ENCODE measurements around the gene ELAC2.

ELAC2 gene

DNA sequence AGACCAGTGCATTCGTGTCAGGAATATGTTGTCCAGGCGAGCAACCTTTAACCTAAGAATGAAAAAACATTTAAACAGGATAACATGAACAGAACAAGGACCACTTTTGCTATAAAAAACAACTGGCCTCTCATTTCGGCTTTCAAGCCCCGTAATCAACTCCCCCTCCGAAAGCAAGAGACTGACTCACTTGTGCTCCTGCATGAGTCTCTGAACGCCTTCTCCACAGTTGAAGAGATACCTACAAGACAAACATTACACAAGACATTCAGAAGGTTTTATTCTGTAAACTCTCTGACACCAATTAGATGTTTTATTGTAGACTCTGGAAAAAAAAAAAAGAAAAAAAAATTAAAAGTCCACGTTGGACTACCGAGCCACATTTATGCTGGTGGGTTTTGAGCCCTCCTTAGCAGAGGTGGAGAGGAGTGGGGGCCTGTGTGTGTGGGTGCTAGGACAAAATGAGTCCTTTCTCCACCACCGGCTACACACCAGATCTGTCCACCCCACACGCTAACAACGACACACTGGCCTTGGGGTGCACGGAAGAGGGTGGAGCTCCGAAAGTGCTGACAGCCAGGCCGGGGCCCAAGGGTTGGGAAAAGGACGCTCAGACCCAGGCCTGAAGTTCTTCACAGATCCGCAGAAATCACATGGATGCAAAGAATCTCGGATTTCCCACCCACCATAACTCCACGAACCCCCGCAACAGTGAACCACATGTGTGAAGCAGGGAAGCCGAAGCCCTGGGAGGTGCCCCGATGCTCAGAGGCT, 759 bp downstream of the ELAC2 start:
- Histone ChIP-seq H3K4me1 (ENCODE audit: control insufficient read depth, low read depth, low read length) (no peaks in the 10 kb centered on the region), H3K4me2 (ENCODE audit: low read length) (peak overlapping the region; percentile 98), H3K23ac (ENCODE audit: low read length) (no peak overlapping the region), H3K18ac (ENCODE audit: low read length) (peak overlapping the region; percentile 46), H3K27me3 (ENCODE audit: insufficient read depth, low read length, poor library complexity) (no peaks in the 10 kb centered on the region), H2BK120ac (ENCODE audit: low read depth, low read length) (no peak overlapping the region), H3K4me3 (ENCODE audit: low read length) (peak overlapping the region; percentile 95), H3K9ac (ENCODE audit: low read length) (peak overlapping the region; percentile 95), H2BK15ac (replicated peaks; ENCODE audit: low read depth) (no peak overlapping the region), H2AK5ac (ENCODE audit: low read length) (no peak overlapping the region), H3K79me1 (ENCODE audit: low read length) (peaks cover 12% of the 10 kb centered on the region), H4K5ac (ENCODE audit: low read length) (no peak overlapping the region), H2BK5ac (ENCODE audit: low read length) (no peak overlapping the region), H3K27ac (ENCODE audit: low read depth, low read length) (peak overlapping the region; percentile 95), H4K8ac (ENCODE audit: low read depth, low read length) (no peak overlapping the region), H3K56ac (ENCODE audit: low read length) (peak overlapping the region; percentile 98), H3K4ac (ENCODE audit: low read depth, low read length) (peak overlapping the region; percentile 38), H3K36me3 (ENCODE audit: control insufficient read depth, insufficient read depth, low read length) (peaks cover 13% of the 10 kb centered on the region), H3K79me2 (ENCODE audit: control insufficient read depth, insufficient read depth, low read length) (peaks cover 12% of the 10 kb centered on the region)
- DNase-seq = no peak
- WGBS (ENCODE audit: extremely low coverage, insufficient coverage, low lambda C conversion rate) = no CpG with 5 or more reads among the region's 21 CpGs

DNA sequence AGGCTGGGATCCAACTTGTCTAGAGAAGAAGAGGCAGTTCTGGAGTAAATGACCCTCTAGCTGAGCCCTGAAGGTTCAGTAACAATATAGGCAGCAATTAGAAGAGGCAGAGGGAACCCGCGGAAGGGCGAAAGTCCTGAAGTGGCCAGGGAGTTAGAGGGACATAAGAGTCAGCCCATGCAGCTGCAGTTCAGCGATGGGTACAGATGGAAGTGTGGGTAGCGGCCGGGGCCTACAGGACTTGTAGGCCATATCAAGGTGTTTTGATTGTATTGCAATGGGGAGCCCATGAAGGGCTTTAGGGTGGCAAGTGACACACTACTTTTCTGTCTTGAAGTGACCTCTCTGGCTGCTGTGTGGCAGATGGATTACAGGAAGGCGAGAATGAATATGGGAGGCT, 3.0 kb downstream of the ELAC2 start:
- DNase-seq = no peak
- no peak overlapping the region for H2BK5ac ChIP-seq (ENCODE audit: low read length)
- H3K4ac ChIP-seq (ENCODE audit: low read depth, low read length) = no peak overlapping the region
- H3K4me2 ChIP-seq (ENCODE audit: low read length) = no peak overlapping the region
- H2BK15ac ChIP-seq (replicated peaks; ENCODE audit: low read depth) = no peak overlapping the region
- H3K27ac ChIP-seq (ENCODE audit: low read depth, low read length) = no peak overlapping the region
- no peak overlapping the region for H3K4me3 ChIP-seq (ENCODE audit: low read length)
- no peak overlapping the region for H3K9ac ChIP-seq (ENCODE audit: low read length)
- H3K4me1 ChIP-seq (ENCODE audit: control insufficient read depth, low read depth, low read length) = no peaks in the 10 kb centered on the region
- no peaks in the 10 kb centered on the region for H3K27me3 ChIP-seq (ENCODE audit: insufficient read depth, low read length, poor library complexity)
- H4K8ac ChIP-seq (ENCODE audit: low read depth, low read length) = no peak overlapping the region
- no peak overlapping the region for H3K23ac ChIP-seq (ENCODE audit: low read length)
- H3K56ac ChIP-seq (ENCODE audit: low read length) = no peak overlapping the region
- H2AK5ac ChIP-seq (ENCODE audit: low read length) = no peak overlapping the region
- H3K18ac ChIP-seq (ENCODE audit: low read length) = no peak overlapping the region
- H4K5ac ChIP-seq (ENCODE audit: low read length) = no peak overlapping the region
- H3K79me1 ChIP-seq (ENCODE audit: low read length) = peaks cover 12% of the 10 kb centered on the region
- peaks cover 12% of the 10 kb centered on the region for H3K79me2 ChIP-seq (ENCODE audit: control insufficient read depth, insufficient read depth, low read length)
- WGBS (ENCODE audit: extremely low coverage, insufficient coverage, low lambda C conversion rate) = no CpG with 5 or more reads among the region's 7 CpGs
- peaks cover 22% of the 10 kb centered on the region for H3K36me3 ChIP-seq (ENCODE audit: control insufficient read depth, insufficient read depth, low read length)
- H2BK120ac ChIP-seq (ENCODE audit: low read depth, low read length) = no peak overlapping the region

DNA sequence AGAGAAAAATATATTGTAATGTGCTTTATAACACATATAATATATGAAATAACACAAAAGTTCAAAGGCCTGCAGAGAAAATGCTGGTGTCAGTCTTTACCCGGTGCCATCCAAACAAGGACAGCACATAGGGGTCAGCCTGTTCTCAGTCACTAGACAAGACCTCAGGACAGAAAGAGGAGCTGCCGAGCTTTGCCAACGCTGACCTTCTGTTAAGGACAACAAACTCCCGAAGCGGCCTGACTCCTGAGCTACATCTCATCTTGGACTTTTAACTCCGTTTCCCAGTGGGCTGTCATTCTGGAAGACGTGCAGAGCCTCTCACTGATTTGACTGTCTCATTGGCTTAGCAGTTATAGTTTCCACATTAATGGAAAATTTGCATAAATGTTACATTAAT, 6.9 kb downstream of the ELAC2 start:
- H3K36me3 ChIP-seq (ENCODE audit: control insufficient read depth, insufficient read depth, low read length) = peaks cover 23% of the 10 kb centered on the region
- H3K56ac ChIP-seq (ENCODE audit: low read length) = no peak overlapping the region
- H4K8ac ChIP-seq (ENCODE audit: low read depth, low read length) = no peak overlapping the region
- no peak overlapping the region for H2BK120ac ChIP-seq (ENCODE audit: low read depth, low read length)
- H3K79me1 ChIP-seq (ENCODE audit: low read length) = peaks cover 5% of the 10 kb centered on the region
- no peak overlapping the region for H3K18ac ChIP-seq (ENCODE audit: low read length)
- H3K4me2 ChIP-seq (ENCODE audit: low read length) = no peak overlapping the region
- no peak for DNase-seq
- no peak overlapping the region for H3K27ac ChIP-seq (ENCODE audit: low read depth, low read length)
- H3K4me1 ChIP-seq (ENCODE audit: control insufficient read depth, low read depth, low read length) = no peaks in the 10 kb centered on the region
- H4K5ac ChIP-seq (ENCODE audit: low read length) = no peak overlapping the region
- WGBS (ENCODE audit: extremely low coverage, insufficient coverage, low lambda C conversion rate) = no CpG with 5 or more reads among the region's 7 CpGs
- H3K79me2 ChIP-seq (ENCODE audit: control insufficient read depth, insufficient read depth, low read length) = peaks cover under 1% of the 10 kb centered on the region
- no peak overlapping the region for H3K23ac ChIP-seq (ENCODE audit: low read length)
- no peak overlapping the region for H3K9ac ChIP-seq (ENCODE audit: low read length)
- H2BK5ac ChIP-seq (ENCODE audit: low read length) = no peak overlapping the region
- H2BK15ac ChIP-seq (replicated peaks; ENCODE audit: low read depth) = no peak overlapping the region
- H3K4me3 ChIP-seq (ENCODE audit: low read length) = no peak overlapping the region
- no peaks in the 10 kb centered on the region for H3K27me3 ChIP-seq (ENCODE audit: insufficient read depth, low read length, poor library complexity)
- H2AK5ac ChIP-seq (ENCODE audit: low read length) = no peak overlapping the region
- no peak overlapping the region for H3K4ac ChIP-seq (ENCODE audit: low read depth, low read length)

DNA sequence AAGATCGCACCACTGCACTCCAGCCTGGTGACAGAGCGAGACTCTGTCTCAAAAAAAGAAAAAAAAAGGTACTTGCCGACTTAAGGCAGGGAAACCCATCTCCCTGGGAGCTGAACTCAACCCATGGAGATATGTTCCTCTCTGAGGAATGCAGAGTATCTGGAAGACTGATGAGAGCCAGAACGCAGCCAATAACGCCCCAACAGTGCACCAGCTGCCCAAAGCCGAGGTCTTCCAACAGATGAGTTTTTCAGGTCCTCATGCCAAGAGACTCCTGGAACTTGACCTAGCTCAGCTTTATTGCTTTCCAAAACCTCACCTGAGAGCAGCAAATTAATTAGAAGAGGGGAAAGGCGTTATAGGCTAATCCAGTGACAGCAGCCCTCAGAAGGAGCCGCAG, 9.4 kb downstream of the ELAC2 start:
- no peak for DNase-seq
- Histone ChIP-seq H2BK120ac (ENCODE audit: low read depth, low read length) (no peak overlapping the region), H3K36me3 (ENCODE audit: control insufficient read depth, insufficient read depth, low read length) (peaks cover 25% of the 10 kb centered on the region), H3K27ac (ENCODE audit: low read depth, low read length) (no peak overlapping the region), H2AK5ac (ENCODE audit: low read length) (no peak overlapping the region), H3K4ac (ENCODE audit: low read depth, low read length) (no peak overlapping the region), H4K8ac (ENCODE audit: low read depth, low read length) (no peak overlapping the region), H4K5ac (ENCODE audit: low read length) (no peak overlapping the region), H3K18ac (ENCODE audit: low read length) (no peak overlapping the region), H3K9ac (ENCODE audit: low read length) (no peak overlapping the region), H3K79me1 (ENCODE audit: low read length) (no peaks in the 10 kb centered on the region), H3K56ac (ENCODE audit: low read length) (no peak overlapping the region), H3K23ac (ENCODE audit: low read length) (no peak overlapping the region), H3K4me2 (ENCODE audit: low read length) (no peak overlapping the region), H3K79me2 (ENCODE audit: control insufficient read depth, insufficient read depth, low read length) (no peaks in the 10 kb centered on the region), H3K27me3 (ENCODE audit: insufficient read depth, low read length, poor library complexity) (no peaks in the 10 kb centered on the region), H3K4me1 (ENCODE audit: control insufficient read depth, low read depth, low read length) (no peaks in the 10 kb centered on the region), H2BK15ac (replicated peaks; ENCODE audit: low read depth) (no peak overlapping the region), H2BK5ac (ENCODE audit: low read length) (no peak overlapping the region), H3K4me3 (ENCODE audit: low read length) (no peak overlapping the region)
- no CpG with 5 or more reads among the region's 8 CpGs for WGBS (ENCODE audit: extremely low coverage, insufficient coverage, low lambda C conversion rate)

DNA sequence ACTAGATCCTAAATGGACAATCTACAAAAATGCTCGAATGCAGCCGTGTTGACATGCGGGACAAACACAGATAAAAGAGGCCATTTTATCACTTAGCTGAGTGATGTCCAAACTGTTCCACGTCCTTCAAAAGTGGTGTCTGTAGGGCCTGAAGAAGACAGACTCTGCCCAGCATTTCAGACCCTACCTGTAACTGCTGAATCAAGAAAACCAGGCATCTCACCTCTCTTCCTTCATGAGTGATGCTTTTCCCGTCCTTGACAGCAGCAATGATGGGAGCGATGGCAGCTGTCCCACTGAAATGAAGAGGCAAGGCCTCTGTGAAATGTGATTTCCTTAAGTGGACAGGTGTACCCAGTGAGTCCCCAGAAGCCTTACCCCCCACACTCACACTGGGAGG, 12.3 kb downstream of the ELAC2 start:
- H2BK120ac ChIP-seq (ENCODE audit: low read depth, low read length) = no peak overlapping the region
- H3K23ac ChIP-seq (ENCODE audit: low read length) = no peak overlapping the region
- no peak overlapping the region for H3K18ac ChIP-seq (ENCODE audit: low read length)
- H3K4me2 ChIP-seq (ENCODE audit: low read length) = no peak overlapping the region
- H3K27ac ChIP-seq (ENCODE audit: low read depth, low read length) = no peak overlapping the region
- WGBS (ENCODE audit: extremely low coverage, insufficient coverage, low lambda C conversion rate) = no CpG with 5 or more reads among the region's 6 CpGs
- H3K79me1 ChIP-seq (ENCODE audit: low read length) = peaks cover 4% of the 10 kb centered on the region
- no peak overlapping the region for H4K5ac ChIP-seq (ENCODE audit: low read length)
- H2BK5ac ChIP-seq (ENCODE audit: low read length) = no peak overlapping the region
- H3K36me3 ChIP-seq (ENCODE audit: control insufficient read depth, insufficient read depth, low read length) = peaks cover 19% of the 10 kb centered on the region
- H3K79me2 ChIP-seq (ENCODE audit: control insufficient read depth, insufficient read depth, low read length) = no peaks in the 10 kb centered on the region
- H3K4me3 ChIP-seq (ENCODE audit: low read length) = no peak overlapping the region
- no peak overlapping the region for H3K56ac ChIP-seq (ENCODE audit: low read length)
- H3K9ac ChIP-seq (ENCODE audit: low read length) = no peak overlapping the region
- no peak overlapping the region for H2AK5ac ChIP-seq (ENCODE audit: low read length)
- H3K4ac ChIP-seq (ENCODE audit: low read depth, low read length) = no peak overlapping the region
- no peak for DNase-seq
- no peak overlapping the region for H4K8ac ChIP-seq (ENCODE audit: low read depth, low read length)
- no peaks in the 10 kb centered on the region for H3K27me3 ChIP-seq (ENCODE audit: insufficient read depth, low read length, poor library complexity)
- H2BK15ac ChIP-seq (replicated peaks; ENCODE audit: low read depth) = no peak overlapping the region
- no peaks in the 10 kb centered on the region for H3K4me1 ChIP-seq (ENCODE audit: control insufficient read depth, low read depth, low read length)

DNA sequence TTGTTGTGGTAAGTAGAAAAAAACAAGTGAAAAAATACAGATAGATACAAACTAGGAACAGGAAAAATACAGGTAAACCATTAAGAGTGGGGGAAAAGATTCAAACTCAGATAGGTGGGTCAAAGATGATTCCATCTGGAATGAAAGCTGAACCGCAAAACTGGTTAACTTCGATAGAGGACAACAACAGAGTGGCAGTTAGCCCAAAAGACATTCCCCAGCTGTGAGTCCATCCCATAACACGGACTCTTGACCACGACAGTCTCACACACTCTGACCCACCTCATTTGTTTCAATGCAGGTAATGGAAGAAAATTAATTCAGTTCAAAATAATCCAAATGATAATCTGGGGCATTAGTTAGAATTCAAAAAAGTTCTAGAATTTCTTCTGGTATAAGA, 13.5 kb downstream of the ELAC2 start:
- Histone ChIP-seq H2BK15ac (replicated peaks; ENCODE audit: low read depth) (no peak overlapping the region), H4K5ac (ENCODE audit: low read length) (no peak overlapping the region), H2BK120ac (ENCODE audit: low read depth, low read length) (no peak overlapping the region), H3K79me1 (ENCODE audit: low read length) (peaks cover 4% of the 10 kb centered on the region), H2AK5ac (ENCODE audit: low read length) (no peak overlapping the region), H3K18ac (ENCODE audit: low read length) (no peak overlapping the region), H3K9ac (ENCODE audit: low read length) (no peak overlapping the region), H3K56ac (ENCODE audit: low read length) (no peak overlapping the region), H3K27me3 (ENCODE audit: insufficient read depth, low read length, poor library complexity) (no peaks in the 10 kb centered on the region), H3K4me3 (ENCODE audit: low read length) (no peak overlapping the region), H3K4ac (ENCODE audit: low read depth, low read length) (no peak overlapping the region), H3K4me2 (ENCODE audit: low read length) (no peak overlapping the region), H4K8ac (ENCODE audit: low read depth, low read length) (no peak overlapping the region), H3K27ac (ENCODE audit: low read depth, low read length) (no peak overlapping the region), H3K23ac (ENCODE audit: low read length) (no peak overlapping the region), H3K36me3 (ENCODE audit: control insufficient read depth, insufficient read depth, low read length) (peaks cover 22% of the 10 kb centered on the region), H3K79me2 (ENCODE audit: control insufficient read depth, insufficient read depth, low read length) (no peaks in the 10 kb centered on the region), H2BK5ac (ENCODE audit: low read length) (no peak overlapping the region), H3K4me1 (ENCODE audit: control insufficient read depth, low read depth, low read length) (no peaks in the 10 kb centered on the region)
- no CpG with 5 or more reads among the region's 4 CpGs for WGBS (ENCODE audit: extremely low coverage, insufficient coverage, low lambda C conversion rate)
- no peak for DNase-seq

Data from mesendoderm (in vitro differentiated cells).